GM23338 (cell line): Measurements from ENCODE around the gene CCDC97. TPM values are rescaled to one million over a fixed set of nuclear protein-coding genes. Genes with fewer than 3 reads are reported as not detected.

ENCODE experiments used
- ATAC-seq: fragments of 200-7000 bp; cut with Tn5 transposase; 3 replicates; pipeline ENCODE4 v1.9.1; 2020
- DNase-seq: peaks from one replicate; pipeline ENCODE4 v3.0.0-alpha.2; 2015; ENCODE audit warnings: low spot score
- H2AFZ ChIP-seq: fragments of 200-600 bp; sonication (generic); 2 replicates; pipeline ENCODE4 v1.8.0; 2016; ENCODE audit warnings: antibody characterized with exemption, mild to moderate bottlenecking, moderate library complexity
- H3F3A ChIP-seq: fragments of 200-600 bp; sonication (generic); replicated peaks from 2 replicates; pipeline ENCODE4 v1.8.0; 2017; ENCODE audit warnings: antibody characterized with exemption, mixed run types, low read depth
- H3K27ac ChIP-seq: fragments of 200-600 bp; sonication (generic); 2 replicates; pipeline ENCODE4 v1.6.1; 2016; ENCODE audit warnings: low read depth
- H3K27me3 ChIP-seq: fragments of 200-600 bp; sonication (generic); 2 replicates; pipeline ENCODE4 v1.8.0; 2016; ENCODE audit warnings: mild to moderate bottlenecking, mixed run types, moderate library complexity; ENCODE audit not compliant: insufficient read depth
- H3K36me3 ChIP-seq: fragments of 200-600 bp; sonication (generic); 2 replicates; pipeline ENCODE4 v1.8.0; 2016; ENCODE audit warnings: mild to moderate bottlenecking; ENCODE audit not compliant: insufficient read depth
- H3K4me1 ChIP-seq: fragments of 200-600 bp; sonication (generic); 2 replicates; pipeline ENCODE4 v1.8.0; 2016; ENCODE audit warnings: mild to moderate bottlenecking, moderate library complexity; ENCODE audit not compliant: insufficient read depth
- H3K4me2 ChIP-seq: fragments of 200-600 bp; sonication (generic); 2 replicates; pipeline ENCODE4 v1.7.1; 2017; ENCODE audit warnings: mixed run types
- H3K4me3 ChIP-seq: fragments of 200-600 bp; sonication (generic); 2 replicates; pipeline ENCODE4 v1.6.1; 2016; ENCODE audit warnings: mixed run types
- H3K79me2 ChIP-seq: fragments of 200-600 bp; sonication (generic); replicated peaks from 2 replicates; pipeline ENCODE4 v1.8.0; 2017; ENCODE audit warnings: mild to moderate bottlenecking; ENCODE audit not compliant: insufficient read depth
- H3K9me2 ChIP-seq: fragments of 200-600 bp; sonication (generic); 2 replicates; pipeline ENCODE4 v1.8.0; 2017; ENCODE audit not compliant: insufficient read depth
- H4K20me1 ChIP-seq: fragments of 200-600 bp; sonication (generic); replicated peaks from 2 replicates; pipeline ENCODE4 v1.8.0; 2017; ENCODE audit warnings: mild to moderate bottlenecking; ENCODE audit not compliant: insufficient read depth
- H3K27ac Mint-ChIP-seq: 2 replicates; pipeline ENCODE4 v1.8.0; 2020; ENCODE audit warnings: inconsistent platforms, mild to moderate bottlenecking, moderate library complexity, mixed read lengths
- H3K27me3 Mint-ChIP-seq: 3 replicates; pipeline ENCODE4 v1.8.0; 2022; ENCODE audit warnings: low read depth, mild to moderate bottlenecking, moderate library complexity, mixed read lengths, inconsistent platforms; ENCODE audit not compliant: insufficient read depth, poor library complexity
- H3K36me3 Mint-ChIP-seq: 3 replicates; pipeline ENCODE4 v1.8.0; 2021; ENCODE audit warnings: low read depth, mild to moderate bottlenecking, inconsistent platforms, moderate library complexity, mixed read lengths
- H3K4me1 Mint-ChIP-seq: 3 replicates; pipeline ENCODE4 v1.8.0; 2020; ENCODE audit warnings: mild to moderate bottlenecking, inconsistent platforms, mixed read lengths
- H3K4me3 Mint-ChIP-seq: 3 replicates; pipeline ENCODE4 v1.8.0; 2021; ENCODE audit warnings: moderate library complexity, mild to moderate bottlenecking, inconsistent platforms, mixed read lengths
- H3K9me3 Mint-ChIP-seq: 3 replicates; pipeline ENCODE4 v1.8.0; 2020; ENCODE audit warnings: moderate library complexity, mild to moderate bottlenecking, inconsistent platforms, mixed read lengths
- CREB1 ChIP-seq: fragments of 250-450 bp; sonication (Bioruptor Pico); IDR thresholded peaks from 2 replicates; pipeline ENCODE4 v1.5.0; 2020; ENCODE audit warnings: low read depth, mild to moderate bottlenecking, moderate library complexity
- CTCF ChIP-seq, 2 experiments: fragments of 200-600 bp in 1 of 2; sonication (generic) in 1 of 2; conservative IDR thresholded peaks; 2 replicates each; pipeline versions ENCODE4 v1.5.1 to v1.6.1; 2016 to 2017; ENCODE audit warnings: antibody characterized with exemption in 2 of 2, low read depth in 2 of 2, mild to moderate bottlenecking in 2 of 2, moderate library complexity in 1 of 2
- ETS1 ChIP-seq: IDR thresholded peaks from 2 replicates; pipeline ENCODE4 v1.6.1; 2016; ENCODE audit warnings: antibody characterized with exemption
- EZH2 ChIP-seq: fragments of 200-600 bp; sonication (generic); IDR thresholded peaks from one replicate; pipeline ENCODE4 v1.8.0; 2017; ENCODE audit warnings: antibody characterized with exemption, mild to moderate bottlenecking, low read depth; ENCODE audit not compliant: unreplicated experiment
- EZH2phosphoT487 ChIP-seq: fragments of 200-600 bp; sonication (generic); IDR thresholded peaks from one replicate; pipeline ENCODE4 v1.8.1; 2018; ENCODE audit warnings: antibody characterized with exemption; ENCODE audit not compliant: unreplicated experiment
- JUNB ChIP-seq: IDR thresholded peaks from one replicate; pipeline ENCODE4 v1.6.1; 2016; ENCODE audit warnings: antibody characterized with exemption; ENCODE audit not compliant: unreplicated experiment
- NANOG ChIP-seq: IDR thresholded peaks from 2 replicates; pipeline ENCODE4 v1.6.1; 2016; ENCODE audit warnings: antibody characterized with exemption, borderline replicate concordance
- POLR2AphosphoS5 ChIP-seq: IDR thresholded peaks from 2 replicates; pipeline ENCODE4 v1.6.1; 2016; ENCODE audit warnings: antibody characterized with exemption, low read depth
- REST ChIP-seq: IDR thresholded peaks from one replicate; pipeline ENCODE4 v1.6.1; 2018; ENCODE audit warnings: antibody characterized with exemption; ENCODE audit not compliant: unreplicated experiment
- STAT1 ChIP-seq: IDR thresholded peaks from one replicate; pipeline ENCODE4 v1.6.1; 2016; ENCODE audit warnings: antibody characterized with exemption; ENCODE audit not compliant: unreplicated experiment
- ZNF114 ChIP-seq: fragments of 250-450 bp; sonication (Bioruptor Pico); IDR thresholded peaks from 2 replicates; pipeline ENCODE4 v1.5.0; 2020; ENCODE audit warnings: mild to moderate bottlenecking, moderate library complexity
- ZNF331 ChIP-seq: fragments of 250-450 bp; sonication (Bioruptor Pico); IDR thresholded peaks from 2 replicates; pipeline ENCODE4 v1.5.0; 2020; ENCODE audit warnings: low read depth, mild to moderate bottlenecking, moderate library complexity
- ZNF462 ChIP-seq: fragments of 250-450 bp; sonication (Bioruptor Pico); IDR thresholded peaks from 2 replicates; pipeline ENCODE4 v1.5.0; 2020; ENCODE audit warnings: mild to moderate bottlenecking, moderate library complexity
- polyA plus RNA-seq: library from polyadenylated mRNA; unstranded; fragments of >200 nt; fragmentation: Nextera tagmentation; extraction: Ambion mirVana; gene quantifications from 2 replicates; pipeline ENCODE4 v1.2.1, GENCODE V29; 2016
- total RNA-seq: library from RNA; depleted of rRNA; stranded (reverse); fragments of >200 nt; shearing (Covaris generic); gene quantifications from 2 replicates; pipeline ENCODE4 v1.2.3, GENCODE V29; 2014

CCDC97 gene
- total and polyA plus RNA-seq, 2 experiments from 2014 or later = 8.0 to 11.0 TPM

- H3K36me3 ChIP-seq = no peaks in the 10 kb centered on the region
- no peak overlapping the region for H3K4me3 Mint-ChIP-seq
- no peaks in the 10 kb centered on the region for H3K9me2 ChIP-seq
- H3K79me2 ChIP-seq = no peaks in the 10 kb centered on the region
- no peak for ATAC-seq
- peaks cover 23% of the 10 kb centered on the region for H3K4me1 Mint-ChIP-seq
- peaks cover 16% of the 10 kb centered on the region for H3F3A ChIP-seq
- peaks cover 54% of the 10 kb centered on the region for H3K36me3 Mint-ChIP-seq
- H4K20me1 ChIP-seq = no peaks in the 10 kb centered on the region; the same call in 1 of the 2 replicates
- H2AFZ ChIP-seq = no peak overlapping the region
- TF ChIP-seq EZH2phosphoT487 = no peak
- no peak for TF ChIP-seq ZNF331
- no peak for TF ChIP-seq EZH2
- no peak for TF ChIP-seq STAT1
- TF ChIP-seq REST = no peak
- no peak for TF ChIP-seq JUNB
- no peak for TF ChIP-seq ZNF114 (CRISPR knock-in tag)
- TF ChIP-seq CTCF (conservative IDR thresholded peaks at IDR 0.05; ENCODE audit: low read depth in 2 of 2) = no peak
- TF ChIP-seq ETS1 = no peak
- no peak for TF ChIP-seq CREB1 (CRISPR knock-in tag)
- no peak for TF ChIP-seq ZNF462
- no peak for TF ChIP-seq POLR2AphosphoS5
- TF ChIP-seq NANOG = no peak
- H3K4me2 ChIP-seq = no peak overlapping the region
- no peak overlapping the region for H3K4me3 ChIP-seq
- H3K27me3 ChIP-seq = no peaks in the 10 kb centered on the region
- no peak overlapping the region for H3K27ac Mint-ChIP-seq
- H3K27ac ChIP-seq = no peak overlapping the region
- H3K4me1 ChIP-seq = peaks cover 20% of the 10 kb centered on the region
- no peak for DNase-seq
- peaks cover 10% of the 10 kb centered on the region for H3K27me3 Mint-ChIP-seq
- peaks cover 3% of the 10 kb centered on the region; the same call in 1 of the 3 replicates for H3K9me3 Mint-ChIP-seq
These were observed 8.9 kb downstream of the CCDC97 start for GRCh38 chr19:41318696-41319499.
